ENCODE results near the gene SSR3.

SSR3 gene

DNA sequence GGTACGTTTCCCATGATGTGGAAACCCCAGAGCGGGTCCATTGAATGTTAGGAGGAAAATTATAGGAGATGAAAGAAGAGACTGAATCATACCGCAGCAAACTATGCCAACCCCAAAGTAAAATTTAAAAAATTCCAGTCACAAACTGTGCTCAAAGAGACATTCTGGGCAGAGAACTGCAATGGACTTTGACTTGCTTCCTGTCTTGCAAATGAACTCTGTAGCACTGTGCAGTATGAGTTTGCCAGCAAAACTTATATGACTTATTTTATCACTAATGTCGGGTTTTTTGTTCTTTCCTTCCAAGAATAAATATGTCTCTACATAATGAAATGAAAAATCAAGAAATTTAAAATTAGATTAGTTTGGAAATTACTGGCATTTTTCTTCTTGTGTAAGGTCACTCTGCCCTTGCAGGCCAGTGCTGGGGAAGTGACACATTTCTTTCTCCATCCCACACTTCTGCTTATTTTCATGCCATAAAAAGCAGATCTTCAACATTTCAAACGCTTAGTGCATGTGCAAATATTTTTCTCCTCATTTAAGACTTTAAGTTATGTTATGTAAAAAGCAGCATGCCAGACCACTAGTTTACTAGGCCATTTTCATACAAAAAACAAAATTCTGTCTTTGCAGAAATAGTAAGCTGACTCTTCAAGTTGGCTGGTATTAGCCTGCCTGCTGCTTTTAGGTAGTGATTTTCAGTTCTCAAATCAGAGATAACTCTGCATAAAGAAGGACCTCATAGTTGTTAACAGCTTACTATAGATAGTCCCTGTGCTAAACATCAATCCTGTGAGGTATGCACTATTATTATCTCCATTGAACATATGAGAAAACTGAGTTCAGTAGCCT is 32.2 kb upstream of the SSR3 start:
- ChIA-PET CTCF (no interaction called here), POLR2A (ENCODE audit: low non-redundant PET) (no interaction called here)
- TF ChIP-seq, protein P1, sequence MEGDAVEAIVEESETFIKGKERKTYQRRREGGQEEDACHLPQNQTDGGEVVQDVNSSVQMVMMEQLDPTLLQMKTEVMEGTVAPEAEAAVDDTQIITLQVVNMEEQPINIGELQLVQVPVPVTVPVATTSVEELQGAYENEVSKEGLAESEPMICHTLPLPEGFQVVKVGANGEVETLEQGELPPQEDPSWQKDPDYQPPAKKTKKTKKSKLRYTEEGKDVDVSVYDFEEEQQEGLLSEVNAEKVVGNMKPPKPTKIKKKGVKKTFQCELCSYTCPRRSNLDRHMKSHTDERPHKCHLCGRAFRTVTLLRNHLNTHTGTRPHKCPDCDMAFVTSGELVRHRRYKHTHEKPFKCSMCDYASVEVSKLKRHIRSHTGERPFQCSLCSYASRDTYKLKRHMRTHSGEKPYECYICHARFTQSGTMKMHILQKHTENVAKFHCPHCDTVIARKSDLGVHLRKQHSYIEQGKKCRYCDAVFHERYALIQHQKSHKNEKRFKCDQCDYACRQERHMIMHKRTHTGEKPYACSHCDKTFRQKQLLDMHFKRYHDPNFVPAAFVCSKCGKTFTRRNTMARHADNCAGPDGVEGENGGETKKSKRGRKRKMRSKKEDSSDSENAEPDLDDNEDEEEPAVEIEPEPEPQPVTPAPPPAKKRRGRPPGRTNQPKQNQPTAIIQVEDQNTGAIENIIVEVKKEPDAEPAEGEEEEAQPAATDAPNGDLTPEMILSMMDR (conservative IDR thresholded peaks at IDR 0.05; ENCODE audit: low read depth) = no peak
- no peak overlapping the region for H3K27ac ChIP-seq
- no peak for DNase-seq (ENCODE audit: low spot score)

DNA sequence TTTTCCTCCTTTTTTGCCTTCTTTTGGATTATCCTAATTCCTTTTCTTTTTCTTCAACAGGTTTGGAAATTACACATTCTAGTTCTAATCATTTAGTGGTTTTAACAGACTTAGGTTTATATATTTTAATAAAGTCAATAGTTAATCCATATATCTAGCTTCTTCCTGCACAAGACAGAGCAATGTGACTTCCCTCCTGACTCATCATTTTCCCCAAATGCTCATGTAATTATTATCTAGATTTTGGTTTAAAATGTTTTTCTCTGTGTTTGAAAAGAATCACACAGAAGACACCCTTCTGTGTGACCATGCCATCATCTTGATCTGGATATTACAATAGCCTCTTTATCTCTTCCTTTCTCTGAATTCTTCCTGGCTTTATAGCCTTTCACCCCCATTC is 28.6 kb upstream of the SSR3 start:
- POLR2A ChIA-PET (ENCODE audit: low non-redundant PET) = no interaction called here
- CTCF ChIA-PET = no interaction called here
- DNase-seq (ENCODE audit: low spot score) = no peak
- H3K27ac ChIP-seq = no peak overlapping the region
- TF ChIP-seq, protein P1 (conservative IDR thresholded peaks at IDR 0.05; ENCODE audit: low read depth) = no peak

DNA sequence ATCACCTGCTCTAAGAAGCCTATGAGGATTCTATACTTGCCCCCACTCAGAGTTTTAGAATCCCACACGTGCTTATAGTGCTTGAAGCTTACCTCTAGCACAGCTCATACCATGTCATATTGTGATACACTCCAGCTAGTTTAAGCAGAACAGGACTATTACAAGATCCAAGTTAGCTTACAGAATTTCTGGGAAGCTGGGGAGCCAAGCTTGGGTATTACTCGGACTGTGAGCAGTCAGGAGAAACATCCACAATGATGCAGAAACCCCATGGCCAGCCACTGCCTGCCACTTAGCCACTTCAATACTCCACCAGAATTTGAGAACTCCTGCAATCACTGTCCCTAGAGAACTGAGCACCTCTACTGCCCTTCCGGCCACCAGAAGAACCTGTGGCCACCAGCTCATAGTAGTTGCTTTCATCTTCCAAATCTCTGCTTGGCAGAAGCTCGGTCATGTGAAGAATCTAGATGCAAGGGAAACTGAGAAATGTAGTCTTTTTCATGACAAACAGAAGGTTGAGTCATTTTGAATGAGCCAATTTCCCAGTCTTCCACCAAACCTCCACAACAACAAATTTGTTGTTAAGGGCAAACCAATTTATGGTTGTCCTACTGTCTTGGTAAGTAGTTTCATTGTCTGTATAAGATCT is 27.7 kb upstream of the SSR3 start:
- ChIA-PET POLR2A (ENCODE audit: low non-redundant PET) (no interaction called here), CTCF (no interaction called here)
- no peak for DNase-seq (ENCODE audit: low spot score)
- H3K27ac ChIP-seq = no peak overlapping the region
- TF ChIP-seq, protein P1 (conservative IDR thresholded peaks at IDR 0.05; ENCODE audit: low read depth) = no peak

DNA sequence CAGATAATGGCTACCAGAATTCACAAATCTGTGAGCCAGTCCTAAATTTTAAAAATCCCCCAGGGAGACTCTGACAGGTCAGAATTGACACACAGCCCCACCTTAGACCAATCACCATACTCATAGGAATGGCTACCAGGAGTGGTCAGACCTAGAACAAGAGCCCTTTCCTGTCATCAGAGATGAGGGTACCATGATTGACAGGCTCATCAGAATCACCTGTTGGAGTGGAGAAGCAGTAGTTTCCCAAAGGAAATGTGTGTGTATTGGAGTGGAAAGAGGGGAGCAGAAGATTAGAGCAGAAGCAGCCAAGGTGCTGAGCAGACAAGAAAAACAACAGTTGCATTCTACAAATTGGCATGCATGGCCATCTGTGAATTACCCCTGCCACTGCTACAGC is 27.0 kb upstream of the SSR3 start:
- no peak overlapping the region for H3K27ac ChIP-seq
- ChIA-PET POLR2A (ENCODE audit: low non-redundant PET) (no interaction called here), CTCF (no interaction called here)
- TF ChIP-seq, protein P1 (conservative IDR thresholded peaks at IDR 0.05; ENCODE audit: low read depth) = no peak
- no peak for DNase-seq (ENCODE audit: low spot score)

DNA sequence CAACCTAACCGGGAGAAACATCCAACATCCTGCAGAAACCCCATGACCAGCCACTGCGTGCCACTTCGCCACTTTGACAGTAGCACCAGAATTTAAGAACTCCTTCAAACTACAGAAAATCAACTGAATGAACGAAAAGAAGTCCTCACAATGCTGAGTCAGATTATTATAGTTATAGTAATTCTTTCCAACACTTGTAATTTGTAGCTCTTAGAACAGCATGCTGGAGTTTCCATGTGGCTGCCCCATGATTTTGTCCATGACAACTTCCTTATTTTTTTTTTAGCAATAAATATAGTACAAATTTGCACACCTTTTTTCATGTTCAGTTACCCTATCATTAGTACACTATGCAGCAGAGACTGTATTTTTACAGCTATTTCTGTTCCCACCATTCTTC is 26.1 kb upstream of the SSR3 start:
- TF ChIP-seq, protein P1 (conservative IDR thresholded peaks at IDR 0.05; ENCODE audit: low read depth) = no peak
- ChIA-PET POLR2A (ENCODE audit: low non-redundant PET) (no interaction called here), CTCF (no interaction called here)
- H3K27ac ChIP-seq = no peak overlapping the region
- DNase-seq (ENCODE audit: low spot score) = no peak

DNA sequence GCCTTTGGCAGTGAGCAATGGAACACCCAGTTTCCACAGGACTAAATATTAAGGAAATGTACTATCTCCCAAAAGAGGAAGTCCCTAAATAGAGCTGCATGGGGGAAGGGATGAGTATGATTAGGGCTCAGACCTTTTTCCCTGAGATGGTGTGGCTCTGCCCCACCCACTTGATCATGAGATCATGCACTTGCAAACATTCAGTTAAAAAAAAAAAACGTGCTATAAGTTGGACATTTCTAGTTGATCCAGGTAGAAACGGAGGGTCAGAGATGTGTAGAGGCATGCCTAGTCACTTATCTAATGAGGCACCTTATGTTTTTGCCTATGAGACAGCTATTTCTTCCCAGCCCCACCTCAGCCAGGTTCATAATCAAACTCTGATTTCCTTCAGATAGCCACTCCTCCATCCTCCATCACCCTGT is 24.5 kb upstream of the SSR3 start:
- ChIA-PET POLR2A (ENCODE audit: low non-redundant PET) (no interaction called here), CTCF (no interaction called here)
- no peak overlapping the region for H3K27ac ChIP-seq
- DNase-seq (ENCODE audit: low spot score) = peak; percentile 18
- TF ChIP-seq, protein P1 (conservative IDR thresholded peaks at IDR 0.05; ENCODE audit: low read depth) = no peak
